Epithelial cell of esophagus (primary cell): ENCODE data around the gene MRPL21.

Source experiments
- DNase-seq: peaks from one replicate; pipeline ENCODE4 v3.0.0; 2010; ENCODE audit warnings: low read depth
- H3K4me3 ChIP-seq: 2 replicates; pipeline ENCODE4 v1.5.1; 2011; ENCODE audit warnings: mild to moderate bottlenecking, low read length, control low read depth
- CTCF ChIP-seq: IDR thresholded peaks from 2 replicates; pipeline ENCODE4 v1.5.1; 2011; ENCODE audit warnings: low read depth, mild to moderate bottlenecking, low read length, control low read depth, inconsistent platforms; ENCODE audit not compliant: insufficient read depth; ENCODE audit errors: missing control alignments

The MRPL21 gene

GRCh38 chr11:68930991-68931855 is 27.6 kb upstream of the MRPL21 start:
- H3K4me3 ChIP-seq = no peak overlapping the region
- TF ChIP-seq CTCF = no peak
- DNase-seq = no peak

GRCh38 chr11:68929706-68930570 is 26.3 kb upstream of the MRPL21 start:
- DNase-seq = no peak
- no peak for TF ChIP-seq CTCF
- no peak overlapping the region for H3K4me3 ChIP-seq

- no peak for DNase-seq
- TF ChIP-seq CTCF = no peak
- no peak overlapping the region for H3K4me3 ChIP-seq
Measured at GRCh38 chr11:68929135-68929534, 25.5 kb upstream of the MRPL21 start.

- DNase-seq = no peak
- H3K4me3 ChIP-seq = no peak overlapping the region
- TF ChIP-seq CTCF = no peak
Measured at GRCh38 chr11:68928136-68928880, 24.7 kb upstream of the MRPL21 start.

GRCh38 chr11:68927280-68928135 is 23.9 kb upstream of the MRPL21 start:
- H3K4me3 ChIP-seq = no peak overlapping the region
- TF ChIP-seq CTCF = no peak
- no peak for DNase-seq

GRCh38 chr11:68925611-68926010 is 22.0 kb upstream of the MRPL21 start:
- no peak for TF ChIP-seq CTCF
- DNase-seq = no peak
- H3K4me3 ChIP-seq = no peak overlapping the region
